Endodermal cell (in vitro differentiated cells): Measurements from ENCODE around the gene STAC. TPM values are rescaled to one million over a fixed set of nuclear protein-coding genes. Genes with fewer than 3 reads are reported as not detected.

ENCODE experiments used
- DNase-seq: peaks from one replicate; pipeline ENCODE4 v3.0.0-alpha.2; 2017
- H3K27ac ChIP-seq: 2 replicates; pipeline ENCODE4 v1.5.1; 2013; ENCODE audit warnings: mild to moderate bottlenecking, low read depth, low read length, moderate library complexity
- H3K27me3 ChIP-seq: 2 replicates; pipeline ENCODE4 v1.6.1; 2013; ENCODE audit warnings: mild to moderate bottlenecking, low read length, moderate library complexity; ENCODE audit not compliant: insufficient read depth, control insufficient read depth, poor library complexity, severe bottlenecking
- H3K36me3 ChIP-seq: 2 replicates; pipeline ENCODE4 v1.7.0; 2013; ENCODE audit warnings: mild to moderate bottlenecking, low read length, moderate library complexity; ENCODE audit not compliant: control insufficient read depth, insufficient read depth
- H3K4me1 ChIP-seq: one replicate; pipeline ENCODE4 v1.7.0; 2013; ENCODE audit warnings: low read length; ENCODE audit not compliant: control insufficient read depth, insufficient read depth
- H3K4me3 ChIP-seq: 2 replicates; pipeline ENCODE4 v1.5.1; 2013; ENCODE audit warnings: mild to moderate bottlenecking, low read length, moderate library complexity
- H3K9ac ChIP-seq: 2 replicates; pipeline ENCODE4 v1.6.1; 2013; ENCODE audit warnings: mild to moderate bottlenecking, low read length, moderate library complexity; ENCODE audit not compliant: poor library complexity, severe bottlenecking; ENCODE audit errors: extremely low read depth
- H3K9me3 ChIP-seq: 2 replicates; pipeline ENCODE4 v1.6.1; 2013; ENCODE audit warnings: mild to moderate bottlenecking, low read length, moderate library complexity; ENCODE audit not compliant: control insufficient read depth
- H3K27ac Mint-ChIP-seq: 2 replicates; pipeline ENCODE4 v1.8.0; 2020; ENCODE audit warnings: mixed read lengths
- H3K27me3 Mint-ChIP-seq: 2 replicates; pipeline ENCODE4 v1.8.0; 2021; ENCODE audit warnings: mild to moderate bottlenecking, mixed read lengths; ENCODE audit not compliant: insufficient read depth
- H3K36me3 Mint-ChIP-seq: 2 replicates; pipeline ENCODE4 v1.8.0; 2020; ENCODE audit warnings: low read depth, mixed read lengths
- H3K4me1 Mint-ChIP-seq: 2 replicates; pipeline ENCODE4 v1.8.0; 2020; ENCODE audit warnings: mixed read lengths
- H3K4me3 Mint-ChIP-seq: 2 replicates; pipeline ENCODE4 v1.8.0; 2020; ENCODE audit warnings: mild to moderate bottlenecking, moderate library complexity, mixed read lengths
- H3K9me3 Mint-ChIP-seq: 2 replicates; pipeline ENCODE4 v1.8.0; 2020; ENCODE audit warnings: mild to moderate bottlenecking, mixed read lengths
- WGBS, 2 experiments: methylation state at CpG; one replicate each; pipeline versions ENCODE4 v1.1.5 to v1.1.7; 2013; ENCODE audit warnings: missing lambda C conversion rate in 2 of 2, mixed read lengths in 1 of 2; ENCODE audit not compliant: insufficient coverage in 1 of 2, insufficient read length in 1 of 2; 5-methylcytosine and 5-hydroxymethylcytosine counted together
- total RNA-seq, 2 donors: library from RNA; stranded (reverse); fragmentation: NEBNext Ultra II Directional in 1 of 2; extraction: Animal tissue kit (Norgen Biotek cat#: 25700) in 1 of 2; gene quantifications; 2 replicates in 1 of 2; 3 replicates in 1 of 2; pipeline ENCODE4 v1.2.1, GENCODE V29; 2021
- TF ChIP-seq, protein P1 (sequence below): fragments of 200-600 bp; sonication (generic); conservative IDR thresholded peaks from 2 replicates; pipeline ENCODE4 v1.5.0; 2021; ENCODE audit warnings: antibody characterized with exemption, mild to moderate bottlenecking

STAC gene
- total RNA-seq, 2 donors from 2014 or later = 0.80 to 1.2 TPM

GRCh38 chr3:36366308-36366707 is 14.0 kb upstream of the STAC start:
- Histone ChIP-seq H3K9ac (no peak overlapping the region), H3K27ac (no peak overlapping the region), H3K9me3 (no peaks in the 10 kb centered on the region), H3K36me3 (no peaks in the 10 kb centered on the region), H3K27me3 (no peaks in the 10 kb centered on the region), H3K4me1 (no peaks in the 10 kb centered on the region), H3K4me3 (no peak overlapping the region)
- Mint-ChIP-seq H3K4me1 (peaks cover 10% of the 10 kb centered on the region), H3K27me3 (no peaks in the 10 kb centered on the region), H3K9me3 (no peaks in the 10 kb centered on the region), H3K36me3 (no peaks in the 10 kb centered on the region), H3K27ac (no peak overlapping the region), H3K4me3 (no peak overlapping the region)
- TF ChIP-seq, protein P1, sequence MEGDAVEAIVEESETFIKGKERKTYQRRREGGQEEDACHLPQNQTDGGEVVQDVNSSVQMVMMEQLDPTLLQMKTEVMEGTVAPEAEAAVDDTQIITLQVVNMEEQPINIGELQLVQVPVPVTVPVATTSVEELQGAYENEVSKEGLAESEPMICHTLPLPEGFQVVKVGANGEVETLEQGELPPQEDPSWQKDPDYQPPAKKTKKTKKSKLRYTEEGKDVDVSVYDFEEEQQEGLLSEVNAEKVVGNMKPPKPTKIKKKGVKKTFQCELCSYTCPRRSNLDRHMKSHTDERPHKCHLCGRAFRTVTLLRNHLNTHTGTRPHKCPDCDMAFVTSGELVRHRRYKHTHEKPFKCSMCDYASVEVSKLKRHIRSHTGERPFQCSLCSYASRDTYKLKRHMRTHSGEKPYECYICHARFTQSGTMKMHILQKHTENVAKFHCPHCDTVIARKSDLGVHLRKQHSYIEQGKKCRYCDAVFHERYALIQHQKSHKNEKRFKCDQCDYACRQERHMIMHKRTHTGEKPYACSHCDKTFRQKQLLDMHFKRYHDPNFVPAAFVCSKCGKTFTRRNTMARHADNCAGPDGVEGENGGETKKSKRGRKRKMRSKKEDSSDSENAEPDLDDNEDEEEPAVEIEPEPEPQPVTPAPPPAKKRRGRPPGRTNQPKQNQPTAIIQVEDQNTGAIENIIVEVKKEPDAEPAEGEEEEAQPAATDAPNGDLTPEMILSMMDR = no peak
- DNase-seq = no peak
- WGBS, 2 experiments = 85 to 94% methylated on average over 3 to 4 of the region's 4 CpGs

DNA sequence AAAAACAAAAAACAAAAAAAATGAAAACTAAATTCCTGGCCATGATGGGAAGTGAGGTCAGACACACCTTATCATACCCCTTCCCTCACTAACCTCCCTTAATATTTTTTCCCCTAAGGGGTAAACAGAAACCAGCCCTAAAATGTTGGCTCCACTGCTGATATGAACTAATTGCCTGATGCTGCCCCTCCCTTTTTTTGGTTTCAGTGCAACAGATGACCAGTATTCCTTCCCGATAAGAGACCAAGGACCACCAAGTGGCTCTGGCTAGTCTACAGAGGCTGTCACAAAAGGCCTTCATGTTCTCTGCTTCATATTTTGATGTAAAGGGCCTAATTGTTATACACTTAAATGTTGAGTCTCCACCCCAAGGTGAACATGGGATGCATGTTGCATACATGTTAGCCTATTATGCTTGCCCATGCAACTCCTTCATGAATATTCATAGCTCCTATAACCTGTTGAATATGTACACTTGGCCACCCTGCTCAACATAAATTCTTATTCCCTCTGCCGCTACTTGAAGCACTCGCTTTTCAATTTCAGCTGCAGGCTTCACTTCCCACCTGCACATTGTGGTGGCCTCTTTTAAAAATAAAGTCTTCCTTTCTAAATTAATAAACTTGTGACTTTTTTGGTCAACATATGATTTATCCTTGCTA is 12.3 kb upstream of the STAC start:
- TF ChIP-seq, protein P1 = no peak
- H3K27ac ChIP-seq = no peak overlapping the region
- H3K4me3 ChIP-seq = no peak overlapping the region
- H3K4me1 ChIP-seq = no peaks in the 10 kb centered on the region
- Mint-ChIP-seq H3K36me3 (no peaks in the 10 kb centered on the region), H3K27ac (no peak overlapping the region), H3K9me3 (no peaks in the 10 kb centered on the region), H3K4me3 (no peak overlapping the region), H3K4me1 (peaks cover 2% of the 10 kb centered on the region), H3K27me3 (no peaks in the 10 kb centered on the region)
- no peak overlapping the region for H3K9ac ChIP-seq
- H3K36me3 ChIP-seq = no peaks in the 10 kb centered on the region
- no peaks in the 10 kb centered on the region for H3K9me3 ChIP-seq
- no peak for DNase-seq
- no peaks in the 10 kb centered on the region for H3K27me3 ChIP-seq
- WGBS, 2 experiments = 94 to 96% methylated on average over 2 to 3 of the region's 3 CpGs

DNA sequence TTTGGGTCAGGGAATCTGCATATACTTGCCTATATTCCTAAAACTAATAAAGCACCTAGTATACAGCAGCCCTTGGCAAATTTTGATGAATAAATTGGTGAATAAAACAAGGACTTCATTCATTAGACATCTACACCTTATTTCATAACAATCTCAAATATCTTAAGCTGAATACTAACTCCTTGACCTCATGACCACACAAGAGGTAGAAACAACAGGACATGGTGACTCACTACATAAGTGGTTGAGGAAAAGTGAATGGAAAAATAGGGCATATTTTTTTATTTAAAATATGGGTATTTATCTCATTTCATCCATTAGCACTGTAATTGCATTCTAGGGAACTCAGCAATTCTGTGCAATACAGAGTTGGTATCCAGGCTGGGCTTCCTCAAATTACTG is 7.8 kb upstream of the STAC start:
- H3K27ac Mint-ChIP-seq = no peak overlapping the region
- H3K9me3 Mint-ChIP-seq = no peaks in the 10 kb centered on the region
- no peaks in the 10 kb centered on the region for H3K36me3 Mint-ChIP-seq
- no peaks in the 10 kb centered on the region for H3K4me1 Mint-ChIP-seq
- no peak overlapping the region for H3K9ac ChIP-seq
- no peak overlapping the region for H3K4me3 Mint-ChIP-seq
- H3K9me3 ChIP-seq = no peaks in the 10 kb centered on the region
- H3K27ac ChIP-seq = no peak overlapping the region
- TF ChIP-seq, protein P1 = no peak
- no peaks in the 10 kb centered on the region for H3K27me3 Mint-ChIP-seq
- DNase-seq = no peak
- H3K4me1 ChIP-seq = no peaks in the 10 kb centered on the region
- no peaks in the 10 kb centered on the region for H3K36me3 ChIP-seq
- H3K4me3 ChIP-seq = no peak overlapping the region
- no peaks in the 10 kb centered on the region for H3K27me3 ChIP-seq
